SIG-M5 treated with dmso at 0.1 percent for 504 hours (cell line): Measurements from ENCODE around the gene FAM228A.

ENCODE experiments used
- DNase-seq: peaks from one replicate; lab custom pipeline; 2025; ENCODE audit not compliant: unreplicated experiment; lab: John Stamatoyannopoulos, UW

Gene FAM228A

DNA sequence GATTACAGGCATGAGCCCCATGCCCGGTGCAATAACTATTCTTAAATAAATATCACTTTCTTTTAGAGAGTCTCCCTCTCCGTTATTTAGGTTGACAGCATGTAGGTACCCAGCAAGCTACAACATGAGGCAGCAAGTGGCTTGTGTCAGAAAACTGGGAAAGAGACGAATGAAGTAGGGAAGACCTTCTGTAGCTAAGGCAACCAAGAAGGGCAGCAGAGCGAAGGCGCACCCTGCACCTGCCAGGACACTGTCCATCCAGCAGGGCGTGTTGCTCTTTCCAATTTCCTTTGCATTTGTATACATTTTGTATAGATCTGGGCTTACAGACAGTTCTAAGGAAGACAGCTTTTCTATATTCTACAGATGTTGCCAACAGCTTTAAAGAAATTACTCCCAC, 48.1 kb downstream of the FAM228A start:
- no peak for DNase-seq

DNA sequence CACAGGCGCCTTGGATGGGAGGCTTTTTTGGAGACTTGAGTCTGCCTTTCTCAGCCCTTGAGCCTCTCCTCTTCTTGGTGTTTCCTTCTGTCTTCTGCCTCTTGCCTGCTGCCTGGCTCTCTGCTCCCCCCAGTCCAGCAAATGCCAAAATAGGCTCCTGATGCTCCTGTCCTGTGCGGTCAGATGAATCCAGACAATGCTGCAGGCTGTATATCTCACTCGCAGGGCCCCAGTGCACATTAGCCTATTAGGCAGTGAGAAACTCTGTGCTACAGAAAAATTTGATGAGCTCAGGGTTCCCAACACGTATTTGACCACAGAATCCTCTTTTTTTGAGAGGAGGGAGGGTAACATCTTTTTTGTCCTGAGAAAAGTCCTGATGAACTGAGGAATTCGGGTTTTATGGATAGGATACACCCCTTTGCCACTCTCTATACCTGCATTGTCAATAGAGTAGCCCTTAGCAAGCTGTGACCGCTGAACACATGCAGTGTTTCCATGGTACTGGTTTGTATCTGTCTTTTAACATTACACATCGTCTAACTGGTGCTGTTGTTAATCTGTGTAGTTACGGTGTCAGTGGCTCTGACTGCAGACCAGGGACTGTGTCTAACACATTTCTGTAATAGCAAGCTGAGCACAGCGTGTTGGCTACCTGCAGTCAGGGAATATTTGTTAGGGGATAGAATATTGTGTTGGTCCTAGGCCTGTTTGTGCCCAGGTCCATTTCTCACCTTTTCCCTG, 50.8 kb downstream of the FAM228A start:
- no peak for DNase-seq

DNA sequence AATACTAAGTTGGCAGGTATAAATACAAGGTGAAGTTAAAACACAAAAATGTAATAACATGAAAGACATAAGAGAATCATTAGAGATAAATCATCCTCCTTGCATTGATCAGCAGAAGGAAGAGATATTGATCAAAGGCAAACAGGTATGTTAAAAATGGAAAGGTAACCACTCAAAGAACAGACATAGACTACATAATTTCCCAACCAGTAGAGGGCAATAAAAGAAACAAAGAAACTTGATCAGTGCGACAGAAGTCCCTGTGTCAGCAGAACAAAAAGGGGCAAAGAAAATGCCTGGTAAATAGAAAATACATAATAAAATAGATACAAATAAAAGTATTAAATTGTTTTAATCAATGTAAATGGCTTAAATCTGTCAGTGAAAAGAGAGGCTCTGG, 53.6 kb downstream of the FAM228A start:
- DNase-seq: peak; percentile 28

DNA sequence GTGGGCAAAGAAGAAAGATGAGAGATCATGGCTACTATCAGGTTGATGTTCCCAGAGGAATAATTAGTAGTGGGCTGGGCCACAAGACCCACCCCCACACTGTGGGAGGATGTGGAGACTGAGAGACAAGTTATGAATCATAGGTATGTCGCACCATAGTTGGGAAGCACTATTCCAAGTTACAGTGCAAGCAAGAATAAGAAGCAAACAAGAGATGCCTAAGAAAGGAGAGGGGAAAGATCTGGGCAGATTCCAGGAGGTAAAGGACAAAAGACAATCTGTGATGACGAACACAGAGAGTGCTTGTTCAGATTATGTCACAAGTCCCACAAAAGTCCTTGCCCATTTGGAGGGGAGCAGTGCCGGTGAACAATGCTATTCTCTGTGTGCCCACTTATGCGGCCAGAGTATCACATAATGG, 56.6 kb downstream of the FAM228A start:
- no peak for DNase-seq

DNA sequence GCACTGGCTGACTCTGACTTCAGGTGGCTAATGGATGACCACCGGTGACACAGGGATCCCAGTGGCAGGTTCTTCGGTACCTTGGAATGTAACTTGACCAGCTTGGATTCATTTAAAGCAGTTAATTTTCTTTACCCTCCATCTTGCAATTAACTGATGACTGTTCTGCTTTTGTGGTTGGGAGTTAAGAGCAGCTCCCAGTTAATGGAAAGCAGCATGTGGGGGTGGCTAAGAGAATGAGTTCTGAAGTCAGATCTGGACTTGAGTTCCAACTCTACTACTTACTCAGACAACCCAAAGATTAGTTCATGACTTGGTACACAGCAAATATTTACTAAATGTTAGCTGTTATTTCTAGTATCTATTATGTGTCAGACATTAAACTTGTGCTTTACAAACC, 58.5 kb downstream of the FAM228A start:
- peak; percentile 1 for DNase-seq

DNA sequence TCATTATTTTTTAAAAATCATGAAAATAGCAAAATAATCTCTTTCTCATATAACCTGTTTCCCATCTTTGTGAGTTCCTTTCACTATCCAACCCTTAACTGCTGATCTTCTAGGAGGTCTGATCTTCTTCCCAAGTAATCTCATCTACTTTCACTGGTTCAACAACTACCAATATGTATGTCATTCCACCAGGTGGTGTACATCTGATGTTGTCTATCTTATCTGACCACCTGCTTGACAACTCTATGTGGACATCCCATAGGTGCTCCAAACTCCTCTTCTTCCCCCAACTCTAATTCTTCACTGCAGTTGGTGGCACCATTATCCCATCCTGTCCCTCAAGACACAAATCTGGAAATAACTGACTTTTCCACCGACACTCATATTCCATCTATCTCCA, 62.5 kb downstream of the FAM228A start:
- DNase-seq: no peak

DNA sequence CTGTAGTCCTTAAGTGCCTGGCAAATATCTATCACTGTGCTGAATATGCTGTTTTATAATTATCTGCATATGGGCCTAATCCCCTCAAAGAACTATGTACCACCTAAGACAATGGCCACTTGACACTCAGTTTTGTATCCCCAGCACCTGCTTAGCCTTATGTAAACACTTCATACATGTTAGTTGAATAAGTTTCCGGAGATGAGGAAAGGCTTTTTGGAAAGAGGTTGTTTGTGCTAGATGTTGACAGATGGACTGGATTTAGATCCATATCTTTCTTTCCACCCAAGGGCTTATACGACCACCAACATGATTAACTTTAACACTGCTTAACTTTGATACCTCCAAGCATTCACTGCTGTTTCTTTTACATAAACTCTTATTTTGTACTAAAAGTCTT, 63.3 kb downstream of the FAM228A start:
- DNase-seq: no peak

DNA sequence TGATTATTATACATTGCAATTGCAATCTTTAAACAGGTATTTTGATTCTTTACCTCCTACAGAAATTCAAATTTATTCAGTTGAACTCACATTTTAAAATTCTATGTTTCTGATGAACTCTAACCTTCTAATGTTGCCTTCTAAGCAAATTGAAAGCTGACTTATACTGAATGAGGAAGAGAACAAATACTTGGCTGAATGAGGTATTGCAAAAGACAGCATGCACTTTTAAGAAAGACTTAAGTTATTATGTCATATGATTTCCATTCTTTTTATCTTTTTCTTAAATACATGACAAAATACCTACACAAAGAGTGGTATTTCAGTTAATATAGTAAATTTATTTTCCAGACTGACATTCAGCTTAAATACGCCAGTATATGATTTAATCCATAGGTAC, 64.7 kb downstream of the FAM228A start:
- DNase-seq: peak; percentile 3
